Heart left ventricle (tissue), 16 donors: ENCODE data around the gene PRELID2. TPM values are rescaled to one million over a fixed set of nuclear protein-coding genes. Genes with fewer than 3 reads are reported as not detected.

Experiments used
- ATAC-seq, 4 donors: fragments of 200-7000 bp; cut with Tn5 transposase; one replicate each; pipeline ENCODE4 v1.9.1; 2020 to 2022; ENCODE audit warnings: moderate library complexity in 4 of 4, mild to moderate bottlenecking in 3 of 4, moderate number of reproducible peaks in 1 of 4
- DNase-seq, 5 donors: peaks; one replicate each; pipeline ENCODE4 v3.0.0-alpha.2; 2020
- H3K27ac ChIP-seq, 12 donors: fragments of 200-600 bp; sonication (generic) in 4 of 12; one replicate each; pipeline versions ENCODE4 v1.5.0 to v1.8.0; 2016 to 2022; ENCODE audit warnings: mild to moderate bottlenecking in 2 of 12
- H3K27me3 ChIP-seq, 9 donors: fragments of 200-600 bp; sonication (generic) in 2 of 9; one replicate each; pipeline versions ENCODE4 v1.5.1 to v1.8.0; 2016 to 2022; ENCODE audit warnings: mild to moderate bottlenecking in 3 of 9
- H3K36me3 ChIP-seq, 9 donors: fragments of 200-600 bp; sonication (generic) in 2 of 9; one replicate each; pipeline versions ENCODE4 v1.5.0 to v1.8.0; 2018 to 2022; ENCODE audit warnings: mild to moderate bottlenecking in 2 of 9
- H3K4me1 ChIP-seq, 12 donors: fragments of 200-600 bp; sonication (generic) in 4 of 12; one replicate each; pipeline versions ENCODE4 v1.5.0 to v1.8.0; 2016 to 2022; ENCODE audit warnings: mild to moderate bottlenecking in 3 of 12
- H3K4me3 ChIP-seq, 12 donors: fragments of 200-600 bp; sonication (generic) in 4 of 12; one replicate each; pipeline versions ENCODE4 v1.5.0 to v1.8.0; 2017 to 2022; ENCODE audit warnings: mild to moderate bottlenecking in 9 of 12, moderate library complexity in 4 of 12
- H3K9me3 ChIP-seq, 12 donors: fragments of 200-600 bp; sonication (generic) in 4 of 12; one replicate each; pipeline versions ENCODE4 v1.5.0 to v1.8.0; 2016 to 2022; ENCODE audit warnings: mild to moderate bottlenecking in 1 of 12
- POLR2A ChIP-seq, 2 donors: fragments of 450-650 bp; IDR thresholded peaks; one replicate each; pipeline ENCODE4 v1.6.1; 2017; ENCODE audit warnings: antibody characterized with exemption in 2 of 2, mild to moderate bottlenecking in 2 of 2, moderate library complexity in 2 of 2
- WGBS, 4 donors: extraction: QIAGEN DNeasy Blood & Tissue Kit in 2 of 4; methylation state at CpG; one replicate each; pipeline versions ENCODE4 v1.1.5 to v1.1.7; 2013 to 2018; 5-methylcytosine and 5-hydroxymethylcytosine counted together
- intact Hi-C, 10 donors: fragments of 100-400 bp; cut with DNase I; formaldehyde crosslinking; loops; one replicate each; pipeline versions ENCODE4 v1.11.1 to v1.14.2; 2022
- polyA plus RNA-seq, 2 donors: library from polyadenylated mRNA; stranded (reverse); fragments of 200-250 nt; gene quantifications; one replicate each; pipeline ENCODE4 v1.2.3, GENCODE V29; 2013
- total RNA-seq, 9 donors: library from RNA; depleted of rRNA in 2 of 9; stranded (reverse); fragments of >200 nt in 2 of 9; fragmentation: NEBNext Ultra II Directional in 3 of 9; extraction: Animal tissue kit (Norgen Biotek cat#: 25700) in 3 of 9; gene quantifications; one replicate each; pipeline versions ENCODE4 v1.1.0 to v1.2.4, GENCODE V29; 2016 to 2023
- TF ChIP-seq, protein P1 (sequence below), 12 donors: fragments of 200-600 bp; sonication (generic) in 4 of 12; IDR thresholded peaks; one replicate each; pipeline versions ENCODE4 v1.5.0 to v1.8.0; 2018 to 2022; ENCODE audit warnings: antibody characterized with exemption in 12 of 12, mild to moderate bottlenecking in 5 of 12
- donor health status: ischemic (EF 13 %, LVEDD 7.1; RV severe dilation, severe dysfunction).
- donor health status: healthy with polysubstance abuse.
- donor health status: DM: no; HTN: yes; CAD: no.
- donor health status: DM: no; HTN: no; CAD: no.
- donor health status: ischemic (EF 25% LVEDD 6.9; RV normal size, moderate dysfunction).
- donor health status: ischemic (EF 25% LVEDD 5.7; RV mildly dilated, moderate dysfunction).
- donor health status: healthy.
- donor health status: DM: yes; HTN: yes; CAD: no.
- donor health status: ischemic (EF 35%, LVEDD 5.7; RV mildly dilated, moderate dysfunction).
- donor health status: nonischemic (EF 11% LVEDD 7.7; RV severe dilation, severe dysfunction).
- donor health status: DM: yes; HTN: yes; CAD: no.
- donor health status: PGD.
- donor health status: ischemic (EF 29% LVEDD 5.4; RV normal size, mild dysfunction).
- donor health status: nonischemic (EF 23%, LVEDD 6.1; RV moderate dilation, normal function).

Gene PRELID2
- total and polyA plus RNA-seq, 11 donors: 1.2 to 26.7 (median 9.1) TPM

DNA sequence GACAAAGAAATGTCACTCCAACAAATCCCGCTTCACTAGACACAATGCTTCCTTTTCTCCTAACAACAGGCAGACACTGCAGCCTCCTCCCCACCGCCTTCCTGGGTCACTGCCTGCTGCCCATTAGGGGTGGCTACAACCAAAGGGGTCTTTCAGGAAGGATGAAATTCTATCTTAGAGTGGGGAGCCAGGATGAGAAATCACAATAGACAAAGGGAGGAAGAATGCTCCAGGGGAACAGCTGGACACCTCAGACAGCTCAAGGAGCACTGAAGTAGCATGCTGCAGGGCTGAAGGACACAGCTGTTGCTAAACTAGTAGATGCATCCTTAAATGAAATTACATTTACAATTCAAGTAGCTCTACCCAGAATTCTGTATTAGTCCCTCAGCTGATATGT is 54.2 kb downstream of the PRELID2 start:
- TF ChIP-seq, protein P1, sequence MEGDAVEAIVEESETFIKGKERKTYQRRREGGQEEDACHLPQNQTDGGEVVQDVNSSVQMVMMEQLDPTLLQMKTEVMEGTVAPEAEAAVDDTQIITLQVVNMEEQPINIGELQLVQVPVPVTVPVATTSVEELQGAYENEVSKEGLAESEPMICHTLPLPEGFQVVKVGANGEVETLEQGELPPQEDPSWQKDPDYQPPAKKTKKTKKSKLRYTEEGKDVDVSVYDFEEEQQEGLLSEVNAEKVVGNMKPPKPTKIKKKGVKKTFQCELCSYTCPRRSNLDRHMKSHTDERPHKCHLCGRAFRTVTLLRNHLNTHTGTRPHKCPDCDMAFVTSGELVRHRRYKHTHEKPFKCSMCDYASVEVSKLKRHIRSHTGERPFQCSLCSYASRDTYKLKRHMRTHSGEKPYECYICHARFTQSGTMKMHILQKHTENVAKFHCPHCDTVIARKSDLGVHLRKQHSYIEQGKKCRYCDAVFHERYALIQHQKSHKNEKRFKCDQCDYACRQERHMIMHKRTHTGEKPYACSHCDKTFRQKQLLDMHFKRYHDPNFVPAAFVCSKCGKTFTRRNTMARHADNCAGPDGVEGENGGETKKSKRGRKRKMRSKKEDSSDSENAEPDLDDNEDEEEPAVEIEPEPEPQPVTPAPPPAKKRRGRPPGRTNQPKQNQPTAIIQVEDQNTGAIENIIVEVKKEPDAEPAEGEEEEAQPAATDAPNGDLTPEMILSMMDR (IDR thresholded peaks at IDR 0.05): no peak
- no peak for TF ChIP-seq POLR2A (IDR thresholded peaks at IDR 0.05)
- Histone ChIP-seq H3K27ac (no peak overlapping the region), H3K4me1 (peaks cover 0 to 9% (median 0%) of the 10 kb centered on the region in 12 donors), H3K9me3 (no peaks in the 10 kb centered on the region), H3K27me3 (no peaks in the 10 kb centered on the region), H3K4me3 (no peak overlapping the region), H3K36me3 (peaks cover 0 to 5% (median 0%) of the 10 kb centered on the region in 9 donors)
- DNase-seq: no peak
- intact Hi-C loops: no loop called here
- WGBS, 4 donors: 68 to 89% (median 71%) methylated on average over 2 of the region's 2 CpGs
- ATAC-seq: no peak

DNA sequence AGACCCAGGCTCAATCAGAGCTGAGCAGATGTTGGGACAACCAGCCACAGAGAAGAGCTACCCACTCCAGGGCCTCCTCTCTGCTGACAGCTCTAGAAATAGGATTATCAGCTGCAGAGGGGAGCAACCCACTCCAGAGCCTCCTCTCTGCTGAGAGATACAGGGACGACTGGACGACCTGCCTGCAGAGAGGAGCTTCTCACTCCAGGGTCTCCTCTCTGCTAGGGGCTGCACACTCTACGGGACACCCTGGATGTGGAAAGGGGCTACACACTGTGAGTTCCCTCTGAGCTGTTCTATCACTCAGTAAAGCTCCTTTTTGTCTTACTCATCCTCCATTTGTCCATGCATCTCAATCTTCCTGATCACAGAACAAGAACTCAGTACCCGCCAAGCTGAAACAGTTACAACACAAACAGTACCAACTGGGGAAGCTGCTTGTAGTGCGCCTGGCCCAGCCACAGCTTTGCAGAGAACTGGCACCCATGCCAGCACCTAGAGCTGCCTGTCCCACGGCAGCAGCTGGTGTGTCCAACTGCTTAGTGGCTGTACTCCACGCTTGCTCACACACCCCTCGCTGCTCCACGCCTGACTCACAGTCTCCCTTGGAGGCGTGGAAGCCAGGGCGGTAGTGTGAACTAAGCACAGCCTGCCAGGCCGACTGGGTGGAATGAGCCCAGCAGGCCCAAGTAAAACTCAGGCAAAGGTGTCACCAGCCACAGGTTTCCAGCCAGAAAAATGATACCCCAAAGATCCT is 56.8 kb downstream of the PRELID2 start:
- intact Hi-C loops: no loop called here
- Histone ChIP-seq H3K27ac (no peak overlapping the region), H3K27me3 (no peaks in the 10 kb centered on the region), H3K4me1 (peaks cover 0 to 16% (median 2%) of the 10 kb centered on the region in 12 donors), H3K36me3 (peaks cover 0 to 5% (median 0%) of the 10 kb centered on the region in 9 donors), H3K4me3 (no peak overlapping the region), H3K9me3 (no peaks in the 10 kb centered on the region)
- ATAC-seq: peak in 2 of 4 donors; percentile 10 to 12
- 83 to 95% (median 93%) methylated on average over 11 to 12 of the region's 12 CpGs for WGBS, 4 donors
- peak in 1 of 5 donors; percentile 50 for DNase-seq
- no peak for TF ChIP-seq POLR2A (IDR thresholded peaks at IDR 0.05)
- TF ChIP-seq, protein P1 (IDR thresholded peaks at IDR 0.05): no peak

DNA sequence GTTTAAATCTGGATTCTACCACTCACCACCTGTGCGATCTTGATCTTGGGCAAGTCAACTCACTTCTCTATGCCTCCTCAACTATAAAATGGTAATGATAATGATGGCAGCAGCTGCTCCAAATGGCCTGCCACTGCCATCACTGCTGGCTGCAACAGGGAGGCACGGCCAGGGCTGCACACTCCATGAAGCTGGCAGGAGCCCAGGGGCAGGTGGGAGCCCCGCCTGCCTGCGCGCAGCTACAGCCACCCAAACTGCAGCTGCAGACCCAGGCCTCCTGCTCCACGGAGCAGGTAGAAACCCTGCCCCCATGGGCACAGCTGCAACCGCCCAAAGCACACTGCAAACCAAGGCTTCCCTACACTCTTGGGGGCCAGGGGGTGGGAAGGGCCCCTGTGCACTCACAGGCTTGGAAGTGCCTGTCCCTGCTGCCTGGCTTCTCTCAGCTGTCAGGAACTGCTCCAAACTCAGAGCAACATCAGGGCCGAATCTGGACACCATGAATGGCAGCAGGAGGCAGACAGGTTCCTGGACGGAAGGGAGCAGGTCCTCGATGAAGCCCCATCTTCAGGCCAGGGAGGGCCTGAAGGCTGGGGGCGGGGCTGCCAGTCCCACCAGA is 57.6 kb downstream of the PRELID2 start:
- intact Hi-C loops: no loop called here
- H3K4me3 ChIP-seq: no peak overlapping the region
- peaks cover 0 to 16% (median 2%) of the 10 kb centered on the region in 12 donors for H3K4me1 ChIP-seq
- 88 to 89% (median 89%) methylated on average over 6 to 11 of the region's 11 CpGs for WGBS, 4 donors
- peak in 3 of 4 donors; percentile 34 to 73 (median 42) for ATAC-seq
- peaks cover 0 to 5% (median 0%) of the 10 kb centered on the region in 9 donors for H3K36me3 ChIP-seq
- no peak for TF ChIP-seq POLR2A (IDR thresholded peaks at IDR 0.05)
- TF ChIP-seq, protein P1 (IDR thresholded peaks at IDR 0.05): no peak
- no peak overlapping the region for H3K27ac ChIP-seq
- no peaks in the 10 kb centered on the region for H3K27me3 ChIP-seq
- no peaks in the 10 kb centered on the region for H3K9me3 ChIP-seq
- no peak for DNase-seq

GRCh38 chr5:145776886-145777285 is 58.3 kb downstream of the PRELID2 start:
- peak overlapping the region in 1 of 12 donors; percentile 7 for H3K27ac ChIP-seq
- ATAC-seq: peak in 1 of 4 donors; percentile 42

More at GRCh38 chr5:145776886-145777285, 58.3 kb downstream of the PRELID2 start:
- 79 to 93% (median 82%) methylated on average over 2 of the region's 2 CpGs for WGBS, 4 donors
- Histone ChIP-seq H3K36me3 (peaks cover 0 to 5% (median 0%) of the 10 kb centered on the region in 9 donors), H3K4me3 (no peak overlapping the region), H3K4me1 (peaks cover 0 to 16% (median 2%) of the 10 kb centered on the region in 12 donors), H3K27me3 (no peaks in the 10 kb centered on the region), H3K9me3 (no peaks in the 10 kb centered on the region)
- DNase-seq: no peak
- TF ChIP-seq POLR2A (IDR thresholded peaks at IDR 0.05): no peak
- TF ChIP-seq, protein P1 (IDR thresholded peaks at IDR 0.05): no peak
- intact Hi-C loops: no loop called here
